Natural killer cell (primary cell): Measurements from ENCODE around the gene BPIFB4. TPM values are rescaled to one million over a fixed set of nuclear protein-coding genes. Genes with fewer than 3 reads are reported as not detected.

Experiments
- ATAC-seq, 3 donors: fragments of 150-1000 bp in 2 of 3; fragments of 200-7000 bp in 1 of 3; cut with Tn5 transposase; 1 replicate in 1 of 3; 2 replicates in 2 of 3; pipeline ENCODE4 v1.10.0; 2021; ENCODE audit warnings: mild to moderate bottlenecking in 2 of 3, moderate library complexity in 2 of 3
- DNase-seq, 2 donors: peaks; one replicate each; pipeline versions ENCODE4 v3.0.0 to v3.0.0-alpha.2; 2013 to 2021; ENCODE audit warnings: mixed read lengths in 1 of 2
- H3K27ac ChIP-seq: one replicate; pipeline ENCODE4 v1.5.1; 2013; ENCODE audit warnings: mild to moderate bottlenecking, low read length
- H3K27me3 ChIP-seq: one replicate; pipeline ENCODE4 v1.6.1; 2013; ENCODE audit warnings: low read length; ENCODE audit not compliant: control insufficient read depth, insufficient read depth
- H3K36me3 ChIP-seq: one replicate; pipeline ENCODE4 v1.6.1; 2013; ENCODE audit warnings: low read length; ENCODE audit not compliant: control insufficient read depth, insufficient read depth
- H3K4me1 ChIP-seq: one replicate; pipeline ENCODE4 v1.6.1; 2013; ENCODE audit warnings: low read length; ENCODE audit not compliant: control insufficient read depth, insufficient read depth
- H3K4me3 ChIP-seq: one replicate; pipeline ENCODE4 v1.5.1; 2013; ENCODE audit warnings: low read length
- H3K9me3 ChIP-seq: one replicate; pipeline ENCODE4 v1.6.1; 2013; ENCODE audit warnings: low read length; ENCODE audit not compliant: control insufficient read depth, insufficient read depth
- H3K27ac Mint-ChIP-seq, 2 donors: one replicate each; pipeline ENCODE4 v1.8.0; 2022; ENCODE audit warnings: mild to moderate bottlenecking in 2 of 2, mixed read lengths in 2 of 2, moderate library complexity in 1 of 2
- H3K27me3 Mint-ChIP-seq, 2 donors: one replicate each; pipeline ENCODE4 v1.8.0; 2022; ENCODE audit warnings: low read depth in 2 of 2, mixed read lengths in 2 of 2
- H3K36me3 Mint-ChIP-seq: one replicate; pipeline ENCODE4 v1.8.0; 2022; ENCODE audit warnings: mixed read lengths
- H3K4me1 Mint-ChIP-seq, 2 donors: one replicate each; pipeline ENCODE4 v1.8.0; 2022; ENCODE audit warnings: mixed read lengths in 2 of 2
- H3K4me3 Mint-ChIP-seq: one replicate; pipeline ENCODE4 v1.8.0; 2022; ENCODE audit warnings: mild to moderate bottlenecking, moderate library complexity, mixed read lengths
- H3K9me3 Mint-ChIP-seq, 2 donors: one replicate each; pipeline ENCODE4 v1.8.0; 2022; ENCODE audit warnings: mixed read lengths in 2 of 2
- CTCF ChIP-seq: fragments of 200-600 bp; IDR thresholded peaks from one replicate; pipeline ENCODE4 v1.8.0; 2022; ENCODE audit warnings: antibody characterized with exemption
- WGBS: methylation state at CpG from one replicate; pipeline ENCODE4 v1.1.7; 2013; ENCODE audit warnings: missing lambda C conversion rate; ENCODE audit not compliant: insufficient coverage; 5-methylcytosine and 5-hydroxymethylcytosine counted together
- intact Hi-C: fragments of 100-400 bp; cut with micrococcal nuclease; formaldehyde crosslinking; loops from one replicate; pipeline ENCODE4 v1.14.2; 2022
- total RNA-seq, 4 donors: library from RNA; stranded (reverse); fragments of 120-200 nt in 1 of 4; gene quantifications; one replicate each; pipeline versions ENCODE4 v1.2.3 to v1.2.4, GENCODE V29; 2013 to 2022

The BPIFB4 gene
- total RNA-seq, 3 donors from 2014 or later (not counting 1 experiment from before 2014, with no cell fraction given): not detected

GRCh38 chr20:33037456-33037855 lies 42.0 kb upstream of the BPIFB4 start:
- H3K4me1 Mint-ChIP-seq: no peaks in the 10 kb centered on the region
- peaks cover 0 to 2% of the 10 kb centered on the region in 2 donors for H3K27me3 Mint-ChIP-seq
- H3K36me3 ChIP-seq: no peaks in the 10 kb centered on the region
- no peak overlapping the region for H3K27ac ChIP-seq
- no peak overlapping the region for H3K4me3 Mint-ChIP-seq
- H3K27ac Mint-ChIP-seq: no peak overlapping the region
- DNase-seq (no peak), ATAC-seq (no peak)
- no peaks in the 10 kb centered on the region for H3K27me3 ChIP-seq
- no peak overlapping the region for H3K4me3 ChIP-seq
- no peaks in the 10 kb centered on the region for H3K4me1 ChIP-seq
- intact Hi-C loops: no loop called here
- no peaks in the 10 kb centered on the region for H3K9me3 ChIP-seq
- WGBS: 69% methylated on average over 5 of the region's 5 CpGs
- no peaks in the 10 kb centered on the region for H3K36me3 Mint-ChIP-seq
- no peak for TF ChIP-seq CTCF
- no peaks in the 10 kb centered on the region for H3K9me3 Mint-ChIP-seq

DNA sequence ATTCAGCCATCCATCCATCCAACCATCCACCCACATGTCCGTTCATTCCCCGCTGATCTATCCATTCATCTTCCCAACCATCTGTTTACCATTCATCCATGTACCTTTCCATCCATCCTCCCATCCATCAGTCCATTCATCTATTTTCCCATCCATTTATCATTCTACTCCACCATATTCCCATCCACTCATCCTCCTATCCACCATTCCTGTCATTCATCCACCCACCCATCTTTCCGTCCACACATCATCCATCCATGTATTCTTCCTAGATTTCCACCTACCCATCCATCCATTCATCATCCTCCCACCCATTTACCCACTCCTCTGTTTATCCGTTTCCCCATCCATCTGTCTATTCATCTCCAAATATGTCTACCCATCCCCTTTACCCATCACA lies 41.2 kb upstream of the BPIFB4 start:
- WGBS: 91% methylated on average over 4 of the region's 4 CpGs
- H3K4me3 Mint-ChIP-seq: no peak overlapping the region
- no peak for ATAC-seq
- no peaks in the 10 kb centered on the region for H3K36me3 Mint-ChIP-seq
- intact Hi-C loops: no loop called here
- DNase-seq: no peak
- H3K9me3 Mint-ChIP-seq: no peaks in the 10 kb centered on the region
- no peaks in the 10 kb centered on the region for H3K4me1 Mint-ChIP-seq
- Histone ChIP-seq H3K4me1 (no peaks in the 10 kb centered on the region), H3K27ac (no peak overlapping the region), H3K4me3 (no peak overlapping the region), H3K9me3 (no peaks in the 10 kb centered on the region), H3K36me3 (no peaks in the 10 kb centered on the region), H3K27me3 (no peaks in the 10 kb centered on the region)
- TF ChIP-seq CTCF: no peak
- no peak overlapping the region for H3K27ac Mint-ChIP-seq
- H3K27me3 Mint-ChIP-seq: peaks cover 0 to 2% of the 10 kb centered on the region in 2 donors

GRCh38 chr20:33042430-33042829 lies 37.0 kb upstream of the BPIFB4 start:
- Histone ChIP-seq H3K9me3 (peaks cover 23% of the 10 kb centered on the region), H3K27me3 (no peaks in the 10 kb centered on the region), H3K36me3 (no peaks in the 10 kb centered on the region), H3K4me1 (no peaks in the 10 kb centered on the region), H3K4me3 (no peak overlapping the region), H3K27ac (no peak overlapping the region)
- intact Hi-C loops: no loop called here
- no peak for ATAC-seq
- no peak overlapping the region for H3K27ac Mint-ChIP-seq
- DNase-seq: no peak
- peaks cover 0 to 2% of the 10 kb centered on the region in 2 donors for H3K27me3 Mint-ChIP-seq
- H3K36me3 Mint-ChIP-seq: peaks cover 9% of the 10 kb centered on the region
- no peaks in the 10 kb centered on the region for H3K4me1 Mint-ChIP-seq
- no peak for TF ChIP-seq CTCF
- 91% methylated on average over 3 of the region's 3 CpGs for WGBS
- no peak overlapping the region for H3K4me3 Mint-ChIP-seq
- H3K9me3 Mint-ChIP-seq: peaks cover 6 to 12% of the 10 kb centered on the region in 2 donors

DNA sequence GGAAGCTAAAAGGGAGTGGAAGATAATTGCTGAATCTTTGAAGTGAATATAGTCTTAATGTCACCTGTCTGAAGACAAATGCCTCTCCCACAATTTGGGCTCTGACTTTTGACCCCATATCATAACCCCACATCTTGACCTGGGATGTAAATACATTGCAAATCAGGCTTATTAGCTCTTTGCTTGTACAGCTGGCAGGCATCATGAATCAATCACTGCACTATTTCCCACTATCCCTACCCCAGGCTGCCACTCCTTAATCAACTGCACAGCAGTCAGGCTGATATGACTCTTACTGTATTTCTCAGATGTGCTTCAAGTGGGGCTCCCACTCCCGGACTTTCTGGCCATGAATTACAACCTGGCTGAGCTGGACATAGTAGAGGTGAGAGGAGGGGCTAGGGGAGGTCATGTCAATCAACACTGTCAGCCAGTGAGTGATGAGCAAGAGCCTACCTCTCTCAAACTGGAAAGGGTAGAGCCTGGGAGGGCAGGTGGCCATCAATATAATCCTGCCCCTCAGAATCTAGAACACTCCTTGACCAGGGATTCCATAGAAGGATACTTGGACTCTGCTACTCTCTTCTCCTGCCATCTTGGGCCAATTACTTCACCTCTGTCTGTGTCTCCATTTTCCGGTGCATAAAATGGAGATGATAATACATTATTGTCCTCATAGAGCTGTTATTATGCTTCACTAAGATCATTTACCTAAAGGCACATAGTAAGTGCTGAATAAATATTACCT lies 36.3 kb upstream of the BPIFB4 start:
- H3K4me3 Mint-ChIP-seq: no peak overlapping the region
- Histone ChIP-seq H3K4me3 (no peak overlapping the region), H3K9me3 (peaks cover 24% of the 10 kb centered on the region), H3K4me1 (no peaks in the 10 kb centered on the region), H3K27me3 (no peaks in the 10 kb centered on the region), H3K36me3 (no peaks in the 10 kb centered on the region), H3K27ac (no peak overlapping the region)
- peaks cover 0 to 2% of the 10 kb centered on the region in 2 donors for H3K27me3 Mint-ChIP-seq
- no peak for DNase-seq
- intact Hi-C loops: no loop called here
- peaks cover 6 to 12% of the 10 kb centered on the region in 2 donors for H3K9me3 Mint-ChIP-seq
- TF ChIP-seq CTCF: no peak
- ATAC-seq: no peak
- H3K36me3 Mint-ChIP-seq: peaks cover 9% of the 10 kb centered on the region
- 90% methylated on average over 1 of the region's 2 CpGs for WGBS
- H3K27ac Mint-ChIP-seq: no peak overlapping the region
- no peaks in the 10 kb centered on the region for H3K4me1 Mint-ChIP-seq
